HG03108 (cell line): ENCODE measurements around the gene CHSY3.

ENCODE experiments used
- ATAC-seq: cut with Tn5 transposase; IDR thresholded peaks from one replicate; pipeline ENCODE4 v1.9.1; 2021; ENCODE audit warnings: moderate library complexity; ENCODE audit not compliant: unreplicated experiment

Gene CHSY3

GRCh38 chr5:129904102-129904666 lies at the start of gene CHSY3:
TSS of gene CHSY3 (plus strand) at chr5:129904465.
- no peak for ATAC-seq

- no peak for ATAC-seq
These were observed 47.9 kb upstream of the CHSY3 start for GRCh38 chr5:129856325-129856724.

GRCh38 chr5:129857116-129857515 lies 47.1 kb upstream of the CHSY3 start:
- no peak for ATAC-seq

- no peak for ATAC-seq
These were observed 46.1 kb upstream of the CHSY3 start for GRCh38 chr5:129858131-129858675.

DNA sequence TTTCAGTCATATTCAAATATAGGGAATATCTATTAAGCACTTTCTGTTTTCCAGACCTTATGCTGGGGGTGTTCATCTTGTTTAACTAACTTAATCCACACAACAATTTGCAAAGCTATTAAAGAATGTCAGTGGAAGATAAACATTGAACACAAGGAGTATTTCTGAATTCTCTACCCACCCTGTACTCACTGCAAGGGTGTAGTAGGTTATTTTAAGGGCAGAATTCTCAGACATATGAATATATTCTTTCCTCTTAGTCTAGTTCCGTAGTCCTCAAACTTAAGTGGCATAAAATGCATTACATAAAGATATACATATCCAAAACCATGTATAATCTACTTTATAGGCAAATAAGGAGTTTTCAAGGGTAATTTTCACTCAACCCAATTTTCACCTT lies 19.9 kb upstream of the CHSY3 start:
- no peak for ATAC-seq

GRCh38 chr5:129899454-129899853 lies 4.8 kb upstream of the CHSY3 start:
- no peak for ATAC-seq

- ATAC-seq, result no peak
These were observed 1.4 kb upstream of the CHSY3 start for GRCh38 chr5:129902816-129903215.

- no peak for ATAC-seq
These were observed 681 bp upstream of the CHSY3 start for GRCh38 chr5:129903466-129904101.

GRCh38 chr5:129904667-129905472 lies 605 bp downstream of the CHSY3 start:
- ATAC-seq, result no peak

DNA sequence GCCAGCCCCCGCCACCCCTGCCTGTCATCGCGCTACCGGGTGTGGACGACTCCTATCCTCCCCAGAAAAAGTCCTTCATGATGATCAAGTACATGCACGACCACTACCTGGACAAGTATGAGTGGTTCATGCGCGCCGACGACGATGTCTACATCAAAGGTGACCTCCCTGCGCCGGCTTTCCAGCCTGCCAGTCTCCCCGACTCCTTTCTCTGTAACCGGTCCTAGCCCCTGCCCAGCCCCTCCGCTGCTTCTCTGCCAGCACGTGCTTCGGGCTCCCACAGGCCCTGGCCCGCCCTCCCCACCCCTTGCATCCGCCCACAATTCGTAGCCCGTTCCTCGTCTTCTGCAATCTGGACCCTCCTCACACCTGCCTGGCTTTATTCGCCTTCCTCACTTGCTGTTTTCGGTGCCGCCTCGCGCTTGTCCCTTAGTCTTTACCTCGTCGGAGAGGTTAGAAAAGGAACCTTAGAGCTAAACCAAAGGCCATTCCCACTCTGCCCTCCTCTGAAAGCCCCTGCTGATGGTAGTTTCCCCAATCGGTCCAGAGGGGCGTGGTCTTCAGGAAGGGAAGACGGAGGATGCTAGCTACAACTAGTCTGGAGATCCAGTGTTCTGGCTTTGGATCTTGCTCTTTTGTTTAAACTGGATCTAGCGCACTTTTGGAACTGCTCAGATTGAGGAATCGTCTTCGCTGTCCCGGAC lies 1.4 kb downstream of the CHSY3 start:
- no peak for ATAC-seq

DNA sequence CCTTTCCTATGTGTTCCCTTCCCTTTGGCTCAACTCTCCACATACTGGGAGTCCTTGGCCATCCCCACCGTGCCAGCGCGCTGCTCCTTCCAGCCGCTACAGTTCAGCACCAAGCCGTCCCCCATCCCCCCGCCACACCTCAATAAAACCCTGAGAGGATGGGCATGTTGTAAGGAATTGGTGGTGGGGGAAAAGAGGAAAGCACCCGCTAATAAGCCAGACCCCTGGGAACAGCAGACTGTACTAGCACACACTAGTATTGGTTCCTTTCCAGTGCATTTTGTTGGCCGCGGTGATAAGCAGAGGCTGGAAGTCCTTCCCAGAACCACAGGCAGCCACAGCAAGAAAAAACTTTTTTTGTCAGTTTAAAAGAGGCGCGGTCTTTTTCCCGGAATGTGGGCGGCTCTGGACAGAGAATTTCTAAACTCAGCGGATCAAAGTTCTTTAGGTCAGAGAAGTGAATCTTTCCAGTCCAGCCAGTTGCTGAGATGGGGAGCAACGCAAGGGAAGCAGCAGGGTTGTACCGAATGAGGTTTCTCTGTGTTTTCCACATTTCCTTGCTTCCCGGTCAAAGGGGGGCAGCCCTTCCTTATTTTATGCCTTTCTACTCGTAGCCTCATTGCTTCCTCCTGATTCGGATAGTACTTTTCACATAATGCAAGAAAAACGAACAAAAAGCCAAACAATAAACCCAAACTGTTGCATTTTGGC lies 2.1 kb downstream of the CHSY3 start:
- ATAC-seq, result no peak

DNA sequence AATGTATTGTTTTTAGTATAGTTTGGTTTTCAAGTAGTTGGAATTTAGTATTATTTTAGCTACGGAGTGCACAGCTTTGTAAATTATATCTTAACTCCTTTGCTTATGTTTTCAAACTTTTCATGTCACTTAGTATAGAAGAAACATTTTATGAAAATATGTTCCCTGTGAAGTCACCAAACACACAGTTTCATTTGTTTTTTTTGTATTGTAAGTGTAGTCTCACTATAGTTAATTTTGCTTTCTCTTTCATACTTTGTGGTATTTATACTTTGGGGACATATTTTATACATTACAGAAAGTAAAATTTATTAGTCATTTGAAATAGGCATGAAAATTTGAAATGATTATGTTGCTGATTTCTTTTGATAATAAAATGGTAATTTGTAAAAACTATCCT lies 5.0 kb downstream of the CHSY3 start:
- no peak for ATAC-seq

- ATAC-seq, result no peak
These were observed 8.5 kb downstream of the CHSY3 start for GRCh38 chr5:129912601-129913255.

- no peak for ATAC-seq
These were observed 11.2 kb downstream of the CHSY3 start for GRCh38 chr5:129915415-129915814.

DNA sequence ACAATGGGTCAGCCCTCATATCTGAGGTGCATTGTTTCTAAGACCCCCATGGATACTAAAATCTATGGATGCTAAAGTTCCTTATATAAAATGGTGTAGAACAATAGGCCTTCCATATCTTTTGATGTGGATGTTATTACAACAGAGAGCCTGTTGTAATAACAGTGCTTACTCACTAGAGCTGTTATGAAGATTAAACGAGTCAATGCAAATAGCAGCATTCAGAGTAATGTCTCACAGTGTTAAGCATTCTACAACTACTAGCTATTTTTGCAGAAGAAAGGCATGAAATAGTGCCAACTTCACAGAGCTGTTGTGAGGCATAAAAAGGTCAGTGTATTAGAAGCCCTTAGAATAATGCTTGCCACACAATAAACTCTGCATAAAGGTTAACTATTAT lies 13.0 kb downstream of the CHSY3 start:
- ATAC-seq, result no peak

GRCh38 chr5:129921204-129921603 lies 16.9 kb downstream of the CHSY3 start:
- no peak for ATAC-seq

- ATAC-seq, result no peak
These were observed 26.0 kb downstream of the CHSY3 start for GRCh38 chr5:129930221-129930620.

- ATAC-seq, result no peak
These were observed 31.4 kb downstream of the CHSY3 start for GRCh38 chr5:129935626-129936025.

DNA sequence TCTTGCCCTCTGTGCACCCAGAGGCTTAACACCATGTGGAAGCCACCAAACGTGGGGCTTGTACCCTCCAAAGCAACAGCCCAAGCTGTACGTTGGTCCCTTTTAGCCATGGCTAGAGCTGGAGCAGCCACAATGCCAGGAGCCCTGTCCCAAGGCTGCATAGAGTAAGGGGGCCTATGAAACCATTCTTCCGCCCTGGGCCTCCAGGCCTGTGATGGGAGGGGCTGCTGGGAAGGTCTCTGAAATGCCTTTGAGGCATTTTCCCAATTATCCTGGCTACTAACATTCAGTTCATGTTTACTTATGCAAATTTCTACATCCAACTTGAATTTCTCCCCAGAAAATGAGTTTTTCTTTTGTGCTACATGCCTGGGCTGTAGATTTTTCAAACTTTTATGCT lies 33.8 kb downstream of the CHSY3 start:
- no peak for ATAC-seq

DNA sequence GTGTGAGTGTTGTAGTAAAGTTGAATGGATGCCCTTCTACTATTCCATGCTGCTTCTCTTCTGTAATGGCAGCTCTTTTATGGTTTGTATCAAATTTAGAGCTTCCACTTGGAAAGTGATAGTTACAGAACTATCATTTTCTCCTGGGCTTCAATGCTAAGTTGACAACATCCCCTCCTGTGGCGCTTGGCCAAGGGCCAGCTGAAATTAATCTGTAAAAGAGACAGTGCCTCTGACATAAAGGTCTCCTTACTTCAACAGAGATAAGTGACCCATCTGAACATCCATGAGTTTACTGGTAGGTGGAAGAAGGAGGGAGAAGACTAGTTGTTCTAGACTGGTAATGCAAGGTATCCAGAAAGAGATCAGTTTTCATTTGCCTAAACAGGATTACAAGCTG lies 39.7 kb downstream of the CHSY3 start:
- no peak for ATAC-seq
